Ishikawa (cell line): ENCODE measurements around the gene STAT4.

Experiments
- CEBPB ChIP-seq: IDR thresholded peaks from 2 replicates; pipeline ENCODE4 v1.6.1; 2012
- CREB1 ChIP-seq: IDR thresholded peaks from 2 replicates; pipeline ENCODE4 v1.6.1; 2012; ENCODE audit warnings: low read depth
- EGR1 ChIP-seq: IDR thresholded peaks from 2 replicates; pipeline ENCODE4 v1.6.1; 2012
- EP300 ChIP-seq: IDR thresholded peaks from 2 replicates; pipeline ENCODE4 v1.6.1; 2012; ENCODE audit warnings: borderline replicate concordance
- FOXM1 ChIP-seq: IDR thresholded peaks from 2 replicates; pipeline ENCODE4 v1.6.1; 2012; ENCODE audit warnings: low read depth, borderline replicate concordance
- MAX ChIP-seq: IDR thresholded peaks from 2 replicates; pipeline ENCODE4 v1.6.1; 2012
- NFIC ChIP-seq: IDR thresholded peaks from 2 replicates; pipeline ENCODE4 v1.6.1; 2012
- RAD21 ChIP-seq: IDR thresholded peaks from 2 replicates; pipeline ENCODE4 v1.6.1; 2012; ENCODE audit warnings: low read depth
- REST ChIP-seq: IDR thresholded peaks from 2 replicates; pipeline ENCODE4 v1.6.1; 2012; ENCODE audit warnings: low read depth, mild to moderate bottlenecking
- TAF1 ChIP-seq: IDR thresholded peaks from 2 replicates; pipeline ENCODE4 v1.6.1; 2012; ENCODE audit warnings: low read depth, mild to moderate bottlenecking
- TCF12 ChIP-seq: IDR thresholded peaks from 2 replicates; pipeline ENCODE4 v1.6.1; 2012; ENCODE audit warnings: low read depth
- TEAD4 ChIP-seq: IDR thresholded peaks from 2 replicates; pipeline ENCODE4 v1.6.1; 2012
- USF1 ChIP-seq: IDR thresholded peaks from 2 replicates; pipeline ENCODE4 v1.6.1; 2012
- YY1 ChIP-seq: IDR thresholded peaks from 2 replicates; pipeline ENCODE4 v1.6.1; 2012; ENCODE audit warnings: low read depth
- ZBTB7A ChIP-seq: IDR thresholded peaks from 2 replicates; pipeline ENCODE4 v1.6.1; 2012; ENCODE audit warnings: low read depth

STAT4 gene

GRCh38 chr2:191013682-191013931, 137.2 kb downstream of the STAT4 start:
- TF ChIP-seq RAD21 (no peak), TCF12 (no peak), REST (no peak), CEBPB (no peak)

- TF ChIP-seq RAD21 (no peak), NFIC (no peak), ZBTB7A (no peak), MAX (no peak), TEAD4 (no peak), CREB1 (no peak), TCF12 (no peak), YY1 (no peak), FOXM1 (no peak), USF1 (no peak), CEBPB (no peak), EP300 (no peak), TAF1 (no peak), EGR1 (no peak), REST (no peak)
Observed at GRCh38 chr2:191012845-191013681, 137.7 kb downstream of the STAT4 start.

- TF ChIP-seq MAX (no peak), NFIC (no peak)
Observed at GRCh38 chr2:191012346-191012745, 138.4 kb downstream of the STAT4 start.

- no peak for TF ChIP-seq TCF12
- TF ChIP-seq TEAD4, result no peak
- TF ChIP-seq ZBTB7A, result no peak
- no peak for TF ChIP-seq RAD21
- no peak for TF ChIP-seq TAF1
- TF ChIP-seq YY1, result no peak
- no peak for TF ChIP-seq CEBPB
- TF ChIP-seq NFIC, result no peak
- no peak for TF ChIP-seq REST
- TF ChIP-seq CREB1, result no peak
- TF ChIP-seq FOXM1, result no peak
- TF ChIP-seq EP300, result no peak
- TF ChIP-seq EGR1, result no peak
- no peak for TF ChIP-seq USF1
- TF ChIP-seq MAX, result no peak
Observed at GRCh38 chr2:191010887-191011885, 139.6 kb downstream of the STAT4 start.
